Measurements from ENCODE around the gene NPTN. TPM values are rescaled to one million over a fixed set of nuclear protein-coding genes. Genes with fewer than 3 reads are reported as not detected.

NPTN gene
- total RNA-seq, 2 donors from 2014 or later = 186 to 225 TPM

DNA sequence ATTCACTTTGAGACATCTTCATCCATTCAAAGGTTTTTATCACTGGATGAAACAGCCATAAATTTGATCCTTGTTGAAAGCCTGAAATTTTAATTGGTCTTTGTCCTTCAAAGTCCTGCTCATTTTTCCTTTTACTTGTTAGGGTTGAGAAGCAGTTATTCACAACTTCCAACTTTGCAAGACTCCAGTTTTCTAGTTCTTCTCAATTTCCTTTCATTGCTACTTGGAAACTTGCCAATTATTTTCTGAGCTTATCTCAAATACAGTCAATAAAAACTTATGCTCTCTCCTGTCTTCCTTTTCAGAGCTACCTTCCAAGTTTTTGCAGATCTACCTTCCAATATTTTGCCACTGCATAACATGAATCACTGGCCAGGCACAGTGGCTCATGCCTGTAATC lies 27.3 kb upstream of the NPTN start:
- Histone ChIP-seq H3K4me3 (no peak overlapping the region), H3K9me3 (peaks cover 0 to 6% of the 10 kb centered on the region in 2 donors)
- TF ChIP-seq, protein P1, sequence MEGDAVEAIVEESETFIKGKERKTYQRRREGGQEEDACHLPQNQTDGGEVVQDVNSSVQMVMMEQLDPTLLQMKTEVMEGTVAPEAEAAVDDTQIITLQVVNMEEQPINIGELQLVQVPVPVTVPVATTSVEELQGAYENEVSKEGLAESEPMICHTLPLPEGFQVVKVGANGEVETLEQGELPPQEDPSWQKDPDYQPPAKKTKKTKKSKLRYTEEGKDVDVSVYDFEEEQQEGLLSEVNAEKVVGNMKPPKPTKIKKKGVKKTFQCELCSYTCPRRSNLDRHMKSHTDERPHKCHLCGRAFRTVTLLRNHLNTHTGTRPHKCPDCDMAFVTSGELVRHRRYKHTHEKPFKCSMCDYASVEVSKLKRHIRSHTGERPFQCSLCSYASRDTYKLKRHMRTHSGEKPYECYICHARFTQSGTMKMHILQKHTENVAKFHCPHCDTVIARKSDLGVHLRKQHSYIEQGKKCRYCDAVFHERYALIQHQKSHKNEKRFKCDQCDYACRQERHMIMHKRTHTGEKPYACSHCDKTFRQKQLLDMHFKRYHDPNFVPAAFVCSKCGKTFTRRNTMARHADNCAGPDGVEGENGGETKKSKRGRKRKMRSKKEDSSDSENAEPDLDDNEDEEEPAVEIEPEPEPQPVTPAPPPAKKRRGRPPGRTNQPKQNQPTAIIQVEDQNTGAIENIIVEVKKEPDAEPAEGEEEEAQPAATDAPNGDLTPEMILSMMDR (IDR thresholded peaks at IDR 0.05) = no peak

DNA sequence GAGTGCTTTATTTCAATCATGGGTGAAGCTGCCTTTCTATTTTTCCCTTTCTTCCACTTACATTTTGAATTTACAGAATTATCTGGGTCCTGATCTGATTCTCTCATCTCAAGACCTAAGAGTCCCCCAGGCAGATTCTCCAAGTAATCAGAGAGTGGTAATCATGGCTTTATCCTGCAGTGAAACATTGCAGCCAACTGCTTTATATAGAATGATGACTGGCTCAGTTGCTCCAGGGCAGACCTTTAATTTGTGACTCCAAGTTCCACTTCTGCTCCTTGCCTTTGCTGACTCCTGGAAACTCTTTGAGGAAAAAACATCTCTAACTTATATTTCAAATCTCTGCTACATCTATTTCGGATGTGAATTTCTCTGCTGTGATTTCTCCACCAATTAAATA lies 25.5 kb upstream of the NPTN start:
- no peaks in the 10 kb centered on the region for H3K4me1 ChIP-seq
- no peaks in the 10 kb centered on the region for H3K36me3 ChIP-seq
- TF ChIP-seq, protein P1 (IDR thresholded peaks at IDR 0.05) = no peak

More for the DNA sequence above, 27.3 kb upstream of the NPTN start:
- DNase-seq (ENCODE audit: low spot score) = no peak
- H3K27me3 ChIP-seq = no peaks in the 10 kb centered on the region
- no peaks in the 10 kb centered on the region for H3K4me1 ChIP-seq
- no peak overlapping the region for H3K27ac ChIP-seq
- H3K36me3 ChIP-seq = no peaks in the 10 kb centered on the region

DNA sequence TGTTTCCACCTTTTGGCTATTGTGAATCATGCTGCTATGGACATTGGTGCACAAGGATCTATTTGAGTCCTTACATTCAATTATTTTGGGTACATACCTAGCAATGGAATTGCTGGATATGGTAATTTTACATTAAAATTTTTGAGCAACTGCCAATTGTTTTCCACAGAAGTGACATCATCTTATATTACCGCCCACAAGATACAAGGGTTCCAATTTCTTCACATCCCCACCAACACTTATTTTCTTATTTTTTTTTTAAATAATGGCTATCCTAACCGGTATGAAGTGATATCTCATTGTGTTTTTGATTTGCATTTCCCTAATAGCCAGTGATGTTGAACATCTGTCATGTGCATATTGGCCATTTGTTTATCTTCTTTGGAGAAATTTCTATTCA lies 22.5 kb upstream of the NPTN start:
- Histone ChIP-seq H3K4me3 (no peak overlapping the region), H3K36me3 (no peaks in the 10 kb centered on the region), H3K4me1 (no peaks in the 10 kb centered on the region), H3K27ac (no peak overlapping the region), H3K27me3 (no peaks in the 10 kb centered on the region), H3K9me3 (no peaks in the 10 kb centered on the region)
- TF ChIP-seq, protein P1 (IDR thresholded peaks at IDR 0.05) = no peak
- DNase-seq (ENCODE audit: low spot score) = no peak

More for the DNA sequence above, 25.5 kb upstream of the NPTN start:
- Histone ChIP-seq H3K4me3 (no peak overlapping the region), H3K9me3 (peaks cover 0 to 6% of the 10 kb centered on the region in 2 donors), H3K27me3 (no peaks in the 10 kb centered on the region), H3K27ac (no peak overlapping the region)
- no peak for DNase-seq (ENCODE audit: low spot score)

DNA sequence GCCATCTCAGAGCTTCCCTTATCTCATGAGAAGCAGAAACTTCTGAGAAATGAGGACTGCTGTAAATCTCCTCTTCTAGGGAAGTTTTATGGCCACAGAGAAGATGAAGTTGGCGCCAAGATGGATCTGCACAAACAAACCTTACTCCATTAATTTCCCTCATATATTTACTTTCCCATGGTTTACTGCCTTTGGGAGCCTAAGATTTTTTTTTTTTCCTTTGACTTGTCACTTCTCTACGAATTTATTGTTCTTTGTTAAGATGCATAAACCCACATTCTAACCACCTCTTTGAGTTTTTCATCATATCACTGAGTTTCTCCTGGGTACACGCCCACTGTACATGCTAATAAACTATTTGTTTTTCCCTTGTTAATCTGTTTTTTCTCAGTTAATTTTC lies 21.5 kb upstream of the NPTN start:
- no peaks in the 10 kb centered on the region for H3K4me1 ChIP-seq
- H3K4me3 ChIP-seq = no peak overlapping the region
- no peaks in the 10 kb centered on the region for H3K36me3 ChIP-seq
- TF ChIP-seq, protein P1 (IDR thresholded peaks at IDR 0.05) = no peak
- no peaks in the 10 kb centered on the region for H3K27me3 ChIP-seq
- H3K27ac ChIP-seq = no peak overlapping the region
- no peak for DNase-seq (ENCODE audit: low spot score)
- no peaks in the 10 kb centered on the region for H3K9me3 ChIP-seq

DNA sequence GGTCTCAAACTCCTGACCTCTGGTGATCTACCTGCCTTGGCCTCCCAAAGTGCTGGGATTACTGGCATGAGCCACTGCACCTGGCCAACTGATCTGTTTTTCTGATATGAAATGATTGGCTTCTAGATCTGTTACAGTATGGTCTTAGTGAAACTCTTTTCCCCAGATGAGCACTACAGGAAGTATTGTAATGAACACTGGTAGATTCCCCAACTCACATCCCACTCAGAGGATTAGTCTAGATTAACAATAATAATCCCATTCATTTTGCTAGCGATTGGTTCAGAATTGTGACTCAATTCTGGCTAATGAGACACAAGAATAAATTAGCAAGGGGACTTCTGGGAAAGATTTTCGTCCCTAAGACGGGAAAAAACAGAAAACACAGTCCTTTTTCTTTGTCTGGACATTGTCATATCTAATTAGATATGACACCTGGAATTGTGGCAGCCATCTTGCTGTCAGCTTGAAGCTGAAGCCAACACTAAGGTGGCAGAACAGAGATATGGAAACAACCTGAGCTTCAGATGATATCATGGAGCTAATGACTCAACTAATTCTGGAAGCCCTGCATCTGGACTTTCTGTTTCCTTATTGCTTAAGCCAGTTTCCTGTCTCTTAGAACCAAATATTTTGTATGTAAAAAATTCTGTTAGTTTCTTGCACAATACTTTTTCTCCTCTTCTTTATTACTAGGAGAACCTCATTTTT lies 17.4 kb upstream of the NPTN start:
- Histone ChIP-seq H3K4me1 (no peaks in the 10 kb centered on the region), H3K27me3 (no peaks in the 10 kb centered on the region), H3K4me3 (no peak overlapping the region), H3K27ac (no peak overlapping the region), H3K36me3 (no peaks in the 10 kb centered on the region), H3K9me3 (no peaks in the 10 kb centered on the region)
- no peak for DNase-seq (ENCODE audit: low spot score)
- TF ChIP-seq, protein P1 (IDR thresholded peaks at IDR 0.05) = no peak

DNA sequence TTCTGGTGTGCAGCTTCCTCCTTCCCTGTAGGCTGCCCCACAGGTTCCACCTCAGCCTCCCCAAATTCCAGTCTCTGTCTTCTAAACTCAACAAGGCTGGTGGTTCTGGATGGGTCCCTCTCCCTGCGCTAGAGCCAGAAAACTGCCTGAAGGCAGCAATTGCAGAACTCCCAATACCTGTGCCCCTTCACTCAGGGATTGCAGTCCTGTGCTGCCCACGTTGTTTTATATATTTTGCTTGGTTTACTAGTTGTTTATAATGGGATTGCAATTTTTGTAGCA lies 14.8 kb upstream of the NPTN start:
- Histone ChIP-seq H3K9me3 (no peaks in the 10 kb centered on the region), H3K27ac (no peak overlapping the region), H3K4me3 (no peak overlapping the region), H3K4me1 (no peaks in the 10 kb centered on the region), H3K27me3 (no peaks in the 10 kb centered on the region), H3K36me3 (no peaks in the 10 kb centered on the region)
- TF ChIP-seq, protein P1 (IDR thresholded peaks at IDR 0.05) = no peak
- no peak for DNase-seq (ENCODE audit: low spot score)
